CD8-positive, alpha-beta memory T cell (primary cell): Measurements from ENCODE around the gene TLE1. TPM values are rescaled to one million over a fixed set of nuclear protein-coding genes. Genes with fewer than 3 reads are reported as not detected.
"Not testable (repeated sequence)": the region's sequence is repeated elsewhere in the genome, so short reads cannot be mapped to it uniquely, and the experiment has no call there.

Experiments used
- CTCF ChIA-PET: fragments of 350-600 bp; sonication (Branson Sonifier 250); formaldehyde crosslinking; loops from one replicate; lab custom pipeline; 2021; ENCODE audit warnings: antibody characterized with exemption; lab: Charles Lee
- POLR2A ChIA-PET: fragments of 350-600 bp; sonication (Branson Sonifier 250); formaldehyde crosslinking; loops from one replicate; lab custom pipeline; 2021; ENCODE audit warnings: antibody characterized with exemption; lab: Charles Lee
- DNase-seq, 5 donors: peaks; one replicate each; pipeline versions ENCODE4 v3.0.0 to v3.0.0-alpha.2; 2020 to 2022; ENCODE audit warnings: mixed read lengths in 1 of 5
- H3K27ac ChIP-seq: one replicate; pipeline ENCODE4 v1.7.0; 2013; ENCODE audit warnings: low read depth, mild to moderate bottlenecking, low read length, moderate library complexity
- H3K27me3 ChIP-seq: 2 replicates; pipeline ENCODE4 v1.7.0; 2013; ENCODE audit warnings: low read length, mild to moderate bottlenecking; ENCODE audit not compliant: insufficient read depth, poor library complexity, severe bottlenecking
- H3K36me3 ChIP-seq: 2 replicates; pipeline ENCODE4 v1.7.0; 2013; ENCODE audit warnings: mild to moderate bottlenecking, low read length, moderate library complexity; ENCODE audit not compliant: insufficient read depth
- H3K4me1 ChIP-seq: 2 replicates; pipeline ENCODE4 v1.7.0; 2013; ENCODE audit warnings: mild to moderate bottlenecking, low read length, moderate library complexity; ENCODE audit not compliant: insufficient read depth
- H3K4me3 ChIP-seq: 2 replicates; pipeline ENCODE4 v1.7.0; 2013; ENCODE audit warnings: mild to moderate bottlenecking, low read length
- H3K9me3 ChIP-seq: 2 replicates; pipeline ENCODE4 v1.7.0; 2013; ENCODE audit warnings: mild to moderate bottlenecking, low read length
- H3K27ac Mint-ChIP-seq, 8 donors: one replicate each; pipeline ENCODE4 v1.8.0; 2020 to 2021; ENCODE audit warnings: mixed read lengths in 8 of 8, mild to moderate bottlenecking in 6 of 8, inconsistent platforms in 3 of 8, moderate library complexity in 3 of 8
- H3K27me3 Mint-ChIP-seq, 2 donors: one replicate each; pipeline ENCODE4 v1.8.0; 2020 to 2021; ENCODE audit warnings: mixed read lengths in 2 of 2, mild to moderate bottlenecking in 1 of 2, moderate library complexity in 1 of 2
- H3K36me3 Mint-ChIP-seq, 3 donors: one replicate each; pipeline ENCODE4 v1.8.0; 2020 to 2021; ENCODE audit warnings: mixed read lengths in 3 of 3, inconsistent platforms in 1 of 3, mild to moderate bottlenecking in 1 of 3
- H3K4me1 Mint-ChIP-seq, 3 donors: one replicate each; pipeline ENCODE4 v1.8.0; 2020 to 2021; ENCODE audit warnings: mixed read lengths in 3 of 3, inconsistent platforms in 1 of 3, mild to moderate bottlenecking in 1 of 3
- H3K4me3 Mint-ChIP-seq, 7 donors: one replicate each; pipeline ENCODE4 v1.8.0; 2020 to 2021; ENCODE audit warnings: mixed read lengths in 7 of 7, mild to moderate bottlenecking in 6 of 7, moderate library complexity in 4 of 7, inconsistent platforms in 2 of 7
- H3K9me3 Mint-ChIP-seq, 5 donors: one replicate each; pipeline ENCODE4 v1.8.0; 2020 to 2022; ENCODE audit warnings: mixed read lengths in 5 of 5, mild to moderate bottlenecking in 3 of 5, moderate library complexity in 2 of 5, inconsistent platforms in 1 of 5
- polyA plus RNA-seq: library from polyadenylated mRNA; unstranded; fragments of 300-500 nt; fragmentation: Illumina TruSeq; gene quantifications from one replicate; pipeline ENCODE4 v1.2.3, GENCODE V29; 2021
- total RNA-seq, 2 experiments: library from RNA; stranded (reverse); gene quantifications; one replicate each; pipeline ENCODE4 v1.2.3, GENCODE V29; 2021

Gene TLE1
- total and polyA plus RNA-seq, 3 experiments from 2014 or later = 0.13 to 25.1 (median 0.33) TPM

GRCh38 chr9:81611664-81612063 lies 77.7 kb downstream of the TLE1 start:
- no peaks in the 10 kb centered on the region for H3K9me3 ChIP-seq
- Mint-ChIP-seq H3K9me3 (peaks cover 0 to 6% (median 3%) of the 10 kb centered on the region in 5 donors), H3K4me3 (no peak overlapping the region), H3K27ac (no peak overlapping the region), H3K36me3 (peaks cover 0 to 7% (median 6%) of the 10 kb centered on the region in 3 donors), H3K27me3 (no peaks in the 10 kb centered on the region), H3K4me1 (peaks cover 0 to 12% (median 9%) of the 10 kb centered on the region in 3 donors)
- no peaks in the 10 kb centered on the region for H3K27me3 ChIP-seq
- ChIA-PET POLR2A (no interaction called here), CTCF (no interaction called here)
- H3K4me1 ChIP-seq = no peaks in the 10 kb centered on the region
- H3K4me3 ChIP-seq = no peak overlapping the region
- no peak overlapping the region for H3K27ac ChIP-seq
- H3K36me3 ChIP-seq = no peaks in the 10 kb centered on the region
- DNase-seq = no peak

GRCh38 chr9:81610740-81611107 lies 78.6 kb downstream of the TLE1 start:
- Histone ChIP-seq H3K9me3 (no peaks in the 10 kb centered on the region), H3K36me3 (no peaks in the 10 kb centered on the region), H3K4me3 (no peak overlapping the region), H3K27ac (no peak overlapping the region), H3K4me1 (no peaks in the 10 kb centered on the region), H3K27me3 (no peaks in the 10 kb centered on the region)
- ChIA-PET CTCF (no interaction called here), POLR2A (no interaction called here)
- Mint-ChIP-seq H3K4me3 (peak overlapping the region in 1 of 7 donors; percentile 20), H3K4me1 (peaks cover 0 to 12% (median 9%) of the 10 kb centered on the region in 3 donors), H3K36me3 (peaks cover 0 to 7% (median 6%) of the 10 kb centered on the region in 3 donors), H3K27ac (no peak overlapping the region), H3K9me3 (peaks cover 0 to 7% (median 3%) of the 10 kb centered on the region in 5 donors), H3K27me3 (no peaks in the 10 kb centered on the region)
- no peak for DNase-seq

- Mint-ChIP-seq H3K4me3 (peak overlapping the region in 2 of 7 donors; percentile 48 to 52), H3K9me3 (peaks cover 0 to 8% (median 0%) of the 10 kb centered on the region in 5 donors), H3K27me3 (no peaks in the 10 kb centered on the region), H3K36me3 (peaks cover 0 to 9% (median 6%) of the 10 kb centered on the region in 3 donors), H3K4me1 (peaks cover 0 to 12% (median 9%) of the 10 kb centered on the region in 3 donors), H3K27ac (peak overlapping the region in 4 of 8 donors; percentile 1 to 81 (median 36))
- no peak overlapping the region for H3K4me3 ChIP-seq
- ChIA-PET POLR2A (no interaction called here), CTCF (no interaction called here)
- H3K36me3 ChIP-seq = no peaks in the 10 kb centered on the region
- no peak overlapping the region for H3K27ac ChIP-seq
- no peak for DNase-seq
- H3K9me3 ChIP-seq = no peaks in the 10 kb centered on the region
- no peaks in the 10 kb centered on the region for H3K27me3 ChIP-seq
- H3K4me1 ChIP-seq = no peaks in the 10 kb centered on the region
These were observed 79.3 kb downstream of the TLE1 start for GRCh38 chr9:81609782-81610739.

GRCh38 chr9:81608289-81608657 lies 81.1 kb downstream of the TLE1 start:
- peaks cover 0 to 12% (median 9%) of the 10 kb centered on the region in 3 donors for H3K4me1 Mint-ChIP-seq
- H3K36me3 Mint-ChIP-seq = peaks cover 0 to 14% (median 8%) of the 10 kb centered on the region in 3 donors
- Histone ChIP-seq H3K27ac (no peak overlapping the region), H3K4me1 (no peaks in the 10 kb centered on the region), H3K9me3 (no peaks in the 10 kb centered on the region), H3K27me3 (no peaks in the 10 kb centered on the region), H3K36me3 (no peaks in the 10 kb centered on the region), H3K4me3 (no peak overlapping the region)
- H3K27ac Mint-ChIP-seq = no peak overlapping the region
- DNase-seq = no peak
- ChIA-PET POLR2A (no interaction called here), CTCF (no interaction called here)
- H3K4me3 Mint-ChIP-seq = no peak overlapping the region
- peaks cover 0 to 13% (median 0%) of the 10 kb centered on the region in 5 donors for H3K9me3 Mint-ChIP-seq
- no peaks in the 10 kb centered on the region for H3K27me3 Mint-ChIP-seq

- H3K4me3 ChIP-seq = no peak overlapping the region
- peaks cover 0 to 14% (median 6%) of the 10 kb centered on the region in 3 donors for H3K36me3 Mint-ChIP-seq
- H3K9me3 Mint-ChIP-seq = peaks cover 0 to 13% (median 0%) of the 10 kb centered on the region in 5 donors
- H3K4me1 ChIP-seq = no peaks in the 10 kb centered on the region
- H3K36me3 ChIP-seq = no peaks in the 10 kb centered on the region
- H3K27ac Mint-ChIP-seq = no peak overlapping the region
- H3K4me3 Mint-ChIP-seq = no peak overlapping the region
- H3K9me3 ChIP-seq = no peaks in the 10 kb centered on the region
- H3K27me3 ChIP-seq = no peaks in the 10 kb centered on the region
- no peak for DNase-seq
- ChIA-PET POLR2A (no interaction called here), CTCF (no interaction called here)
- no peaks in the 10 kb centered on the region for H3K27me3 Mint-ChIP-seq
- H3K27ac ChIP-seq = no peak overlapping the region
- peaks cover 0 to 12% (median 9%) of the 10 kb centered on the region in 3 donors for H3K4me1 Mint-ChIP-seq
These were observed 81.6 kb downstream of the TLE1 start for GRCh38 chr9:81607593-81608288.

- Mint-ChIP-seq H3K4me1 (peaks cover 0 to 12% (median 9%) of the 10 kb centered on the region in 3 donors), H3K36me3 (peaks cover 0 to 14% (median 10%) of the 10 kb centered on the region in 3 donors), H3K27ac (peak overlapping the region in 1 of 8 donors; percentile 78), H3K9me3 (peaks cover 0 to 13% (median 0%) of the 10 kb centered on the region in 5 donors)
- H3K27ac ChIP-seq, H3K27me3 Mint-ChIP-seq, POLR2A ChIA-PET, CTCF ChIA-PET, H3K4me3 ChIP-seq, H3K9me3 ChIP-seq, H3K4me3 Mint-ChIP-seq, H3K27me3 ChIP-seq, H3K4me1 ChIP-seq, H3K36me3 ChIP-seq, DNase-seq: not testable (repeated sequence)
These were observed 83.1 kb downstream of the TLE1 start for GRCh38 chr9:81606261-81606660.

GRCh38 chr9:81605170-81605670 lies 84.1 kb downstream of the TLE1 start:
- ChIA-PET POLR2A (no interaction called here), CTCF (no interaction called here)
- no peak for DNase-seq
- Histone ChIP-seq H3K4me3 (no peak overlapping the region), H3K27me3 (no peaks in the 10 kb centered on the region), H3K36me3 (no peaks in the 10 kb centered on the region), H3K27ac (no peak overlapping the region), H3K4me1 (no peaks in the 10 kb centered on the region), H3K9me3 (no peaks in the 10 kb centered on the region)
- H3K27me3 Mint-ChIP-seq = no peaks in the 10 kb centered on the region
- H3K4me3 Mint-ChIP-seq = no peak overlapping the region
- peaks cover 0 to 4% (median 3%) of the 10 kb centered on the region in 3 donors for H3K4me1 Mint-ChIP-seq
- H3K36me3 Mint-ChIP-seq = peaks cover 0 to 14% (median 10%) of the 10 kb centered on the region in 3 donors
- no peak overlapping the region for H3K27ac Mint-ChIP-seq
- peaks cover 0 to 13% (median 0%) of the 10 kb centered on the region in 5 donors for H3K9me3 Mint-ChIP-seq
